Heart left ventricle (tissue), 13 donors: Measurements from ENCODE around the gene ANO4.

Experiments used
- POLR2A ChIP-seq, 2 donors: fragments of 450-650 bp; IDR thresholded peaks; one replicate each; pipeline ENCODE4 v1.6.1; 2017; ENCODE audit warnings: antibody characterized with exemption in 2 of 2, mild to moderate bottlenecking in 2 of 2, moderate library complexity in 2 of 2
- TF ChIP-seq, protein P1 (sequence below), 12 donors: fragments of 200-600 bp; sonication (generic) in 4 of 12; IDR thresholded peaks; one replicate each; pipeline versions ENCODE4 v1.5.0 to v1.8.0; 2018 to 2022; ENCODE audit warnings: antibody characterized with exemption in 12 of 12, mild to moderate bottlenecking in 5 of 12
- donor health status: ischemic (EF 13 %, LVEDD 7.1; RV severe dilation, severe dysfunction).
- donor health status: DM: no; HTN: yes; CAD: no.
- donor health status: DM: no; HTN: no; CAD: no.
- donor health status: ischemic (EF 25% LVEDD 6.9; RV normal size, moderate dysfunction).
- donor health status: ischemic (EF 25% LVEDD 5.7; RV mildly dilated, moderate dysfunction).
- donor health status: ischemic (EF 35%, LVEDD 5.7; RV mildly dilated, moderate dysfunction).
- donor health status: nonischemic (EF 11% LVEDD 7.7; RV severe dilation, severe dysfunction).
- donor health status: DM: yes; HTN: yes; CAD: no.
- donor health status: PGD.
- donor health status: ischemic (EF 29% LVEDD 5.4; RV normal size, mild dysfunction).
- donor health status: nonischemic (EF 23%, LVEDD 6.1; RV moderate dilation, normal function).

DNA sequence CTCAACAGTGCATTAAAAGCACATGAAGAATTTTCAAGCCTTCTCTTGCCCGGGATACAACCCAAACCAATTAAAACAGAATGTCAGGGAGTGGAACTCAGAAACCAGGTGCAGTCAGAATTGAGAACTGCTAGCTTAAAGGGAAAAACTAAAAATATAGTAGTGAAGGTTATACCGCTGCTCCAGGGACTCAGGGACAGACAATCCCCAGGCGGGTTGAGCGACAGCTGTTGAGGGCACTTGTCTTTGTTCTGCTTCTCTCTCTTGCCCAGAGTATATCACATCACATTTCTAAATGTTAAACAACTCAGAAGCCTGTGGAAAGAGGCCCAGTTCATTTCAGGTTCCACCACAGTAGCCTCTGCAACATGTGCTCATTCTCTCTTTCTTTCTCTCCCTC, 322.3 kb downstream of the ANO4 start:
- TF ChIP-seq, protein P1, sequence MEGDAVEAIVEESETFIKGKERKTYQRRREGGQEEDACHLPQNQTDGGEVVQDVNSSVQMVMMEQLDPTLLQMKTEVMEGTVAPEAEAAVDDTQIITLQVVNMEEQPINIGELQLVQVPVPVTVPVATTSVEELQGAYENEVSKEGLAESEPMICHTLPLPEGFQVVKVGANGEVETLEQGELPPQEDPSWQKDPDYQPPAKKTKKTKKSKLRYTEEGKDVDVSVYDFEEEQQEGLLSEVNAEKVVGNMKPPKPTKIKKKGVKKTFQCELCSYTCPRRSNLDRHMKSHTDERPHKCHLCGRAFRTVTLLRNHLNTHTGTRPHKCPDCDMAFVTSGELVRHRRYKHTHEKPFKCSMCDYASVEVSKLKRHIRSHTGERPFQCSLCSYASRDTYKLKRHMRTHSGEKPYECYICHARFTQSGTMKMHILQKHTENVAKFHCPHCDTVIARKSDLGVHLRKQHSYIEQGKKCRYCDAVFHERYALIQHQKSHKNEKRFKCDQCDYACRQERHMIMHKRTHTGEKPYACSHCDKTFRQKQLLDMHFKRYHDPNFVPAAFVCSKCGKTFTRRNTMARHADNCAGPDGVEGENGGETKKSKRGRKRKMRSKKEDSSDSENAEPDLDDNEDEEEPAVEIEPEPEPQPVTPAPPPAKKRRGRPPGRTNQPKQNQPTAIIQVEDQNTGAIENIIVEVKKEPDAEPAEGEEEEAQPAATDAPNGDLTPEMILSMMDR (IDR thresholded peaks at IDR 0.05): no peak
- TF ChIP-seq POLR2A (IDR thresholded peaks at IDR 0.05): no peak
